Measurements from ENCODE around the gene DEDD2.

DNA sequence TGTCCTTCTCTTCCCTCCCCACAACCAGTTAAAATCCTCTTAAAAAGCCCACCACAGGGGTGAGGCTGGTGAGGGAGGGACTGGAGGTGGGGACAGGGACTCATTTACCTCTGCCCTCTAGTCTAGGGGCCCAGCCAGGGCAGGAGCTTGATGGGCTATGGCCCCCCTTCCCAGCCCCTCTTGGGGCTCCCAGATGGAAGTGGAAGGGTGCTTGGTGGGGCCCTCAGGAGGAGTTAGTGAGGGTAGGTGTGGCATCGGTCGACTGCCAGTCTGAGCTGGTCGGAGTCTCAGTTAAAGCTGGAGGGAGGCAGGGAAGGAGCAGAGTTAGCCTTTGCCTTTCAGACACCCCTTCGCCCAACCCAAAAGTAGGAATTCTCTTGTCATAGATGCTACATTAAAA lies 13.1 kb upstream of the DEDD2 start:
- TF ChIP-seq CTCF (IDR thresholded peaks at IDR 0.05; ENCODE audit: poor library complexity, severe bottlenecking) = no peak
- TF ChIP-seq RAD21 (conservative IDR thresholded peaks at IDR 0.05) = no peak
- TF ChIP-seq EP300 (conservative IDR thresholded peaks at IDR 0.05; ENCODE audit: poor library complexity, severe bottlenecking) = no peak
